Measurements from ENCODE around the gene RC3H1. TPM values are rescaled to one million over a fixed set of nuclear protein-coding genes. Genes with fewer than 3 reads are reported as not detected.

The RC3H1 gene
- total RNA-seq, 1 donor from 2014 or later, result 32.8 TPM

- H3K4me1 Mint-ChIP-seq, result no peaks in the 10 kb centered on the region
Measured at GRCh38 chr1:173917149-173917548, 105.0 kb downstream of the RC3H1 start, which contains the start of gene SERPINC1. SERPINC1 (minus strand) TSS chr1:173917327; CDS start chr1:173917259, 68 bp downstream.

GRCh38 chr1:173916667-173917066 lies 105.5 kb downstream of the RC3H1 start:
- Mint-ChIP-seq H3K27ac (no peak overlapping the region), H3K4me1 (no peaks in the 10 kb centered on the region), H3K36me3 (no peaks in the 10 kb centered on the region), H3K9me3 (peaks cover 4% of the 10 kb centered on the region), H3K27me3 (ENCODE audit: insufficient read depth, low read depth) (no peaks in the 10 kb centered on the region), H3K4me3 (no peak overlapping the region)
- no peaks in the 10 kb centered on the region for H3K79me2 ChIP-seq (ENCODE audit: low read depth)
- TF ChIP-seq EZH2 (IDR thresholded peaks at IDR 0.05), result no peak
- no peak for TF ChIP-seq EZH2phosphoT487 (IDR thresholded peaks at IDR 0.05)
- TF ChIP-seq CTCF (IDR thresholded peaks at IDR 0.05), result no peak
- H3F3A ChIP-seq (ENCODE audit: low read depth), result no peaks in the 10 kb centered on the region
- no peaks in the 10 kb centered on the region for H3K4me1 ChIP-seq
- DNase-seq (ENCODE audit: low spot score), result no peak
- no peak overlapping the region for H3K4me2 ChIP-seq
- H3K4me3 ChIP-seq, result no peak overlapping the region
- H4K20me1 ChIP-seq (ENCODE audit: low read depth), result no peaks in the 10 kb centered on the region
- H3K9ac ChIP-seq, result no peak overlapping the region
- H3K27ac ChIP-seq, result no peak overlapping the region
- no peaks in the 10 kb centered on the region for H3K9me3 ChIP-seq (ENCODE audit: low read depth)
- H3K27me3 ChIP-seq, result no peaks in the 10 kb centered on the region
- H2AFZ ChIP-seq (replicated peaks), result no peak overlapping the region
- H3K36me3 ChIP-seq, result no peaks in the 10 kb centered on the region

More at GRCh38 chr1:173917149-173917548, 105.0 kb downstream of the RC3H1 start, which contains the start of gene SERPINC1:
- no peaks in the 10 kb centered on the region for H3K27me3 ChIP-seq
- H3K4me2 ChIP-seq, result no peak within 1 kb of the TSS
- H3K9me3 ChIP-seq (ENCODE audit: low read depth), result no peaks in the 10 kb centered on the region
- no peak for TF ChIP-seq EZH2phosphoT487 (IDR thresholded peaks at IDR 0.05)
- no peak for TF ChIP-seq CTCF (IDR thresholded peaks at IDR 0.05)
- no peak for TF ChIP-seq EZH2 (IDR thresholded peaks at IDR 0.05)
- H3K9ac ChIP-seq, result no peak within 1 kb of the TSS
- H3K27ac ChIP-seq, result no peak within 1 kb of the TSS
- Mint-ChIP-seq H3K27ac (no peak within 1 kb of the TSS), H3K36me3 (no peaks in the 10 kb centered on the region), H3K4me3 (no peak within 1 kb of the TSS), H3K9me3 (peaks cover 4% of the 10 kb centered on the region), H3K27me3 (ENCODE audit: insufficient read depth, low read depth) (no peaks in the 10 kb centered on the region)
- no peak for DNase-seq (ENCODE audit: low spot score)
- no peak within 1 kb of the TSS for H2AFZ ChIP-seq (replicated peaks)
- H3K79me2 ChIP-seq (ENCODE audit: low read depth), result no peaks in the 10 kb centered on the region
- H3K4me1 ChIP-seq, result no peaks in the 10 kb centered on the region
- H3K4me3 ChIP-seq, result no peak within 1 kb of the TSS
- no peaks in the 10 kb centered on the region for H3K36me3 ChIP-seq
- H3F3A ChIP-seq (ENCODE audit: low read depth), result no peaks in the 10 kb centered on the region
- no peaks in the 10 kb centered on the region for H4K20me1 ChIP-seq (ENCODE audit: low read depth)

- Histone ChIP-seq H4K20me1 (ENCODE audit: low read depth) (no peaks in the 10 kb centered on the region), H3K79me2 (ENCODE audit: low read depth) (no peaks in the 10 kb centered on the region)
- no peaks in the 10 kb centered on the region for H3K36me3 Mint-ChIP-seq
Measured at GRCh38 chr1:173915596-173915995, 106.6 kb downstream of the RC3H1 start.

More at GRCh38 chr1:173915596-173915995, 106.6 kb downstream of the RC3H1 start:
- H2AFZ ChIP-seq (replicated peaks), result no peak overlapping the region
- H3K27ac ChIP-seq, result no peak overlapping the region
- peaks cover 4% of the 10 kb centered on the region for H3K9me3 Mint-ChIP-seq
- H3K4me3 ChIP-seq, result no peak overlapping the region
- H3K4me1 Mint-ChIP-seq, result no peaks in the 10 kb centered on the region
- no peaks in the 10 kb centered on the region for H3F3A ChIP-seq (ENCODE audit: low read depth)
- H3K4me1 ChIP-seq, result no peaks in the 10 kb centered on the region
- no peaks in the 10 kb centered on the region for H3K27me3 Mint-ChIP-seq (ENCODE audit: insufficient read depth, low read depth)
- no peak overlapping the region for H3K27ac Mint-ChIP-seq
- H3K9me3 ChIP-seq (ENCODE audit: low read depth), result no peaks in the 10 kb centered on the region
- no peaks in the 10 kb centered on the region for H3K27me3 ChIP-seq
- TF ChIP-seq EZH2 (IDR thresholded peaks at IDR 0.05) (no peak), CTCF (IDR thresholded peaks at IDR 0.05) (no peak), EZH2phosphoT487 (IDR thresholded peaks at IDR 0.05) (no peak)
- no peaks in the 10 kb centered on the region for H3K36me3 ChIP-seq
- H3K9ac ChIP-seq, result no peak overlapping the region
- DNase-seq (ENCODE audit: low spot score), result no peak
- no peak overlapping the region for H3K4me2 ChIP-seq
- H3K4me3 Mint-ChIP-seq, result no peak overlapping the region

Data from neural progenitor cell (in vitro differentiated cells).